K562 (cell line): ENCODE data around the gene HSD17B3. TPM values are rescaled to one million over a fixed set of nuclear protein-coding genes. Genes with fewer than 3 reads are reported as not detected.

Experiments used
- E4F1 ChIP-seq: fragments of 250-450 bp; sonication (Bioruptor Pico); IDR thresholded peaks from 2 replicates; pipeline ENCODE4 v1.5.0; 2021; ENCODE audit warnings: mild to moderate bottlenecking, borderline replicate concordance
- HDGF ChIP-seq: fragments of 450-650 bp; IDR thresholded peaks from 2 replicates; pipeline ENCODE4 v1.6.1; 2016
- HNRNPK ChIP-seq: fragments of 200-400 bp; formaldehyde crosslinking; IDR thresholded peaks from one replicate; pipeline ENCODE4 v1.6.1; 2018; ENCODE audit warnings: mild to moderate bottlenecking, low read depth, low read length; ENCODE audit not compliant: poor library complexity, severe bottlenecking
- MAX ChIP-seq: sonication (generic); formaldehyde crosslinking; IDR thresholded peaks from 2 replicates; pipeline ENCODE4 v1.9.0; 2022; ENCODE audit warnings: mild to moderate bottlenecking, missing genetic modification reagents
- NFE2 ChIP-seq: IDR thresholded peaks from 2 replicates; pipeline ENCODE4 v1.6.1; 2014; ENCODE audit warnings: antibody characterized with exemption, low read depth
- PHF21A ChIP-seq: fragments of 450-650 bp; IDR thresholded peaks from 2 replicates; pipeline ENCODE4 v1.6.1; 2017; ENCODE audit warnings: low read depth, borderline replicate concordance
- PPARD ChIP-seq: fragments of 250-450 bp; sonication (Bioruptor Pico); IDR thresholded peaks from 2 replicates; pipeline ENCODE4 v1.8.0; 2022; ENCODE audit warnings: inconsistent platforms, mild to moderate bottlenecking, moderate library complexity
- SNIP1 ChIP-seq: fragments of 450-650 bp; IDR thresholded peaks from 2 replicates; pipeline ENCODE4 v1.7.1; 2017; ENCODE audit warnings: low read depth, mild to moderate bottlenecking
- TAF9B ChIP-seq: fragments of 450-650 bp; IDR thresholded peaks from 2 replicates; pipeline ENCODE4 v1.6.1; 2018; ENCODE audit warnings: mild to moderate bottlenecking; ENCODE audit not compliant: partially characterized antibody
- ZBTB17 ChIP-seq: fragments of 450-650 bp; formaldehyde crosslinking; IDR thresholded peaks from 2 replicates; pipeline ENCODE4 v1.4.0; 2020; ENCODE audit warnings: mild to moderate bottlenecking
- ZNF398 ChIP-seq: fragments of 250-450 bp; sonication (Bioruptor Pico); IDR thresholded peaks from 2 replicates; pipeline ENCODE4 v1.8.0; 2021; ENCODE audit warnings: moderate library complexity, mild to moderate bottlenecking, inconsistent platforms
- ZNF699 ChIP-seq: fragments of 250-450 bp; sonication (Bioruptor Pico); IDR thresholded peaks from 2 replicates; pipeline ENCODE4 v1.8.0; 2021; ENCODE audit warnings: mild to moderate bottlenecking, moderate library complexity; ENCODE audit not compliant: insufficient replicate concordance
- ZZZ3 ChIP-seq: fragments of 450-650 bp; IDR thresholded peaks from 2 replicates; pipeline ENCODE4 v1.6.1; 2016; ENCODE audit warnings: antibody characterized with exemption, mild to moderate bottlenecking, moderate library complexity
- polyA plus RNA-seq, 8 experiments: library from polyadenylated mRNA; depleted of rRNA in 4 of 8; stranded (reverse) in 5 of 8; unstranded in 3 of 8; fragments of >200 nt; fragmentation: Nextera tagmentation in 2 of 8; fragmentation: Illumina TruSeq in 1 of 8; extraction: Ambion mirVana in 2 of 8; extraction: Trizol in 1 of 8; gene quantifications; 2 replicates each; pipeline versions ENCODE4 v1.2.1 to v1.2.3, GENCODE V29; 2011 to 2014; ENCODE audit warnings: inconsistent platforms in 1 of 8, missing spikeins in 1 of 8
- total RNA-seq, 7 experiments: library from RNA; depleted of rRNA in 6 of 7; stranded (reverse); fragments of >200 nt in 6 of 7; fragmentation: Illumina TruSeq in 2 of 7; extraction: Trizol in 2 of 7; gene quantifications; 2 replicates each; pipeline versions ENCODE4 v1.2.1 to v1.2.3, GENCODE V29; 2011 to 2021; ENCODE audit warnings: low replicate concordance in 1 of 7
- TF ChIP-seq, protein P1 (sequence below): sonication (generic); formaldehyde crosslinking; IDR thresholded peaks from 2 replicates; pipeline ENCODE4 v1.8.1; 2023; ENCODE audit warnings: mild to moderate bottlenecking, missing genetic modification reagents
- TF ChIP-seq, protein P2 (sequence below): fragments of 450-650 bp; IDR thresholded peaks from 2 replicates; pipeline ENCODE4 v1.6.1; 2016; ENCODE audit warnings: mild to moderate bottlenecking
- TF ChIP-seq, protein P3 (sequence below): fragments of 450-650 bp; formaldehyde crosslinking; IDR thresholded peaks from 2 replicates; pipeline ENCODE4 v1.4.0; 2020; ENCODE audit warnings: mild to moderate bottlenecking, moderate library complexity

The HSD17B3 gene
- total and polyA plus RNA-seq, 9 of the 15 experiments (the other 6 are each of a cell fraction or from before 2014, with no cell fraction given) = not detected

GRCh38 chr9:96217754-96218693, 84.0 kb downstream of the HSD17B3 start (continued):
- no peak for TF ChIP-seq MAX (CRISPR knock-in tag)
- no peak for TF ChIP-seq HNRNPK
- TF ChIP-seq, protein P1, sequence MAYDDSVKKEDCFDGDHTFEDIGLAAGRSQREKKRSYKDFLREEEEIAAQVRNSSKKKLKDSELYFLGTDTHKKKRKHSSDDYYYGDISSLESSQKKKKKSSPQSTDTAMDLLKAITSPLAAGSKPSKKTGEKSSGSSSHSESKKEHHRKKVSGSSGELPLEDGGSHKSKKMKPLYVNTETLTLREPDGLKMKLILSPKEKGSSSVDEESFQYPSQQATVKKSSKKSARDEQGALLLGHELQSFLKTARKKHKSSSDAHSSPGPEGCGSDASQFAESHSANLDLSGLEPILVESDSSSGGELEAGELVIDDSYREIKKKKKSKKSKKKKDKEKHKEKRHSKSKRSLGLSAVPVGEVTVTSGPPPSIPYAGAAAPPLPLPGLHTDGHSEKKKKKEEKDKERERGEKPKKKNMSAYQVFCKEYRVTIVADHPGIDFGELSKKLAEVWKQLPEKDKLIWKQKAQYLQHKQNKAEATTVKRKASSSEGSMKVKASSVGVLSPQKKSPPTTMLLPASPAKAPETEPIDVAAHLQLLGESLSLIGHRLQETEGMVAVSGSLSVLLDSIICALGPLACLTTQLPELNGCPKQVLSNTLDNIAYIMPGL (CRISPR knock-in tag) = no peak
- TF ChIP-seq NFE2 = no peak
- TF ChIP-seq ZZZ3 = no peak
- TF ChIP-seq PHF21A = no peak
- TF ChIP-seq ZBTB17 = no peak
- no peak for TF ChIP-seq ZNF398
- TF ChIP-seq HDGF = no peak
- TF ChIP-seq E4F1 = no peak
- no peak for TF ChIP-seq ZNF699 (CRISPR knock-in tag)
- TF ChIP-seq TAF9B = no peak
- TF ChIP-seq PPARD (CRISPR knock-in tag) = no peak
- TF ChIP-seq, protein P2, sequence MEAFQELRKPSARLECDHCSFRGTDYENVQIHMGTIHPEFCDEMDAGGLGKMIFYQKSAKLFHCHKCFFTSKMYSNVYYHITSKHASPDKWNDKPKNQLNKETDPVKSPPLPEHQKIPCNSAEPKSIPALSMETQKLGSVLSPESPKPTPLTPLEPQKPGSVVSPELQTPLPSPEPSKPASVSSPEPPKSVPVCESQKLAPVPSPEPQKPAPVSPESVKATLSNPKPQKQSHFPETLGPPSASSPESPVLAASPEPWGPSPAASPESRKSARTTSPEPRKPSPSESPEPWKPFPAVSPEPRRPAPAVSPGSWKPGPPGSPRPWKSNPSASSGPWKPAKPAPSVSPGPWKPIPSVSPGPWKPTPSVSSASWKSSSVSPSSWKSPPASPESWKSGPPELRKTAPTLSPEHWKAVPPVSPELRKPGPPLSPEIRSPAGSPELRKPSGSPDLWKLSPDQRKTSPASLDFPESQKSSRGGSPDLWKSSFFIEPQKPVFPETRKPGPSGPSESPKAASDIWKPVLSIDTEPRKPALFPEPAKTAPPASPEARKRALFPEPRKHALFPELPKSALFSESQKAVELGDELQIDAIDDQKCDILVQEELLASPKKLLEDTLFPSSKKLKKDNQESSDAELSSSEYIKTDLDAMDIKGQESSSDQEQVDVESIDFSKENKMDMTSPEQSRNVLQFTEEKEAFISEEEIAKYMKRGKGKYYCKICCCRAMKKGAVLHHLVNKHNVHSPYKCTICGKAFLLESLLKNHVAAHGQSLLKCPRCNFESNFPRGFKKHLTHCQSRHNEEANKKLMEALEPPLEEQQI = no peak
- no peak for TF ChIP-seq SNIP1
- TF ChIP-seq, protein P3, sequence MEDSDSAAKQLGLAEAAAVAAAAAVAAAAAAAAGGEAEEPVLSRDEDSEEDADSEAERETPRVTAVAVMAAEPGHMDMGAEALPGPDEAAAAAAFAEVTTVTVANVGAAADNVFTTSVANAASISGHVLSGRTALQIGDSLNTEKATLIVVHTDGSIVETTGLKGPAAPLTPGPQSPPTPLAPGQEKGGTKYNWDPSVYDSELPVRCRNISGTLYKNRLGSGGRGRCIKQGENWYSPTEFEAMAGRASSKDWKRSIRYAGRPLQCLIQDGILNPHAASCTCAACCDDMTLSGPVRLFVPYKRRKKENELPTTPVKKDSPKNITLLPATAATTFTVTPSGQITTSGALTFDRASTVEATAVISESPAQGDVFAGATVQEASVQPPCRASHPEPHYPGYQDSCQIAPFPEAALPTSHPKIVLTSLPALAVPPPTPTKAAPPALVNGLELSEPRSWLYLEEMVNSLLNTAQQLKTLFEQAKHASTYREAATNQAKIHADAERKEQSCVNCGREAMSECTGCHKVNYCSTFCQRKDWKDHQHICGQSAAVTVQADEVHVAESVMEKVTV = peak; percentile 39; the same call in 1 of the 2 replicates
